Breast epithelium (tissue), 3 donors: ENCODE results near the gene ADIPOQ.

ENCODE experiments used
- CTCF ChIP-seq, 3 donors: fragments of 450-650 bp; IDR thresholded peaks; one replicate each; pipeline ENCODE4 v1.5.1; 2016 to 2017; ENCODE audit warnings: antibody characterized with exemption in 3 of 3, mild to moderate bottlenecking in 3 of 3, moderate library complexity in 3 of 3
- POLR2A ChIP-seq: fragments of 450-650 bp; IDR thresholded peaks from one replicate; pipeline ENCODE4 v1.6.1; 2016; ENCODE audit warnings: antibody characterized with exemption, mild to moderate bottlenecking, moderate library complexity
- POLR2AphosphoS5 ChIP-seq, 3 donors: sonication (generic); formaldehyde crosslinking; IDR thresholded peaks; one replicate each; pipeline ENCODE4 v1.6.1; 2017; ENCODE audit warnings: antibody characterized with exemption in 3 of 3

GRCh38 chr3:186832276-186832675 is 10.2 kb upstream of the ADIPOQ start:
- TF ChIP-seq CTCF (IDR thresholded peaks at IDR 0.05): no peak
- TF ChIP-seq POLR2A: no peak
- no peak for TF ChIP-seq POLR2AphosphoS5 (IDR thresholded peaks at IDR 0.05)
